K562 (cell line): ENCODE measurements around the gene SCAMP2.

Source experiments
- JUNB ChIP-seq: fragments of 450-650 bp; formaldehyde crosslinking; conservative IDR thresholded peaks from 2 replicates; pipeline ENCODE4 v1.4.0; 2020; ENCODE audit warnings: mild to moderate bottlenecking
- RBFOX2 ChIP-seq: fragments of 200-400 bp; formaldehyde crosslinking; IDR thresholded peaks from 2 replicates; pipeline ENCODE4 v1.6.1; 2017; ENCODE audit warnings: low read depth, mild to moderate bottlenecking, low read length, moderate library complexity
- SP1 ChIP-seq: sonication (generic); formaldehyde crosslinking; IDR thresholded peaks from 2 replicates; pipeline ENCODE4 v1.8.1; 2022; ENCODE audit warnings: mild to moderate bottlenecking, missing genetic modification reagents
- ZNF274 ChIP-seq: IDR thresholded peaks from 2 replicates; pipeline ENCODE4 v1.6.1; 2011; ENCODE audit warnings: low read depth, mild to moderate bottlenecking, low read length, moderate library complexity, borderline replicate concordance
- TF ChIP-seq, protein P1 (sequence below): sonication (generic); formaldehyde crosslinking; IDR thresholded peaks from 2 replicates; pipeline ENCODE4 v1.8.1; 2023; ENCODE audit warnings: mild to moderate bottlenecking, missing genetic modification reagents, moderate library complexity
- TF ChIP-seq, protein P2 (sequence below), 3 experiments: IDR thresholded peaks in 2 of 3; conservative IDR thresholded peaks in 1 of 3; 2 replicates each; pipeline ENCODE4 v1.5.1; 2011 to 2012; ENCODE audit warnings: low read length in 3 of 3, mild to moderate bottlenecking in 3 of 3, control low read depth in 2 of 3, improper control_type of control experiment in 1 of 3, inconsistent platforms in 1 of 3, low read depth in 1 of 3, mixed read lengths in 1 of 3, moderate library complexity in 1 of 3; ENCODE audit not compliant: insufficient read depth in 2 of 3
- TF ChIP-seq, protein P3 (sequence below): sonication (generic); formaldehyde crosslinking; IDR thresholded peaks from 2 replicates; pipeline ENCODE4 v1.8.1; 2023; ENCODE audit warnings: mild to moderate bottlenecking, missing genetic modification reagents

DNA sequence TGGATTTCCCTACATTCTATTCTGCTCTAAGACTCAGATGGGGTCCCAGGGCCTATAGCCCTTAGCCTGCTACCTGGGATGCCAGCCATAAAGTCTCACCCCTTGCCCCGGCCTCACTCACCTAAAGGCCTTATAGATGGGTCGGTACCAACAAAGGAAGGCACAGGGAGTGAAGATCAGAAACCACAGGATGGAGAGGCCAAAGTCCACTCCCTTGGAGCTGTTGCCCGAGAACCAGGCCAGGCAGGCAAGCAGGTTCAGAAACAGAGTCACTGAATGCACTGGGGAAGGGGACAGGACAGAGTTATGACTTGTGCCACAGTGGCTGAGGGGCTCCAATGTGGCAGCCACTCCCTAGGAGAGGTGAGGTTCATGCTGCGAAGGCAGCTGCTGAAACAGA lies 22.8 kb downstream of the SCAMP2 start:
- TF ChIP-seq SP1 (no peak), ZNF274 (no peak), RBFOX2 (no peak), JUNB (CRISPR knock-in tag) (no peak)
- TF ChIP-seq, protein P1, sequence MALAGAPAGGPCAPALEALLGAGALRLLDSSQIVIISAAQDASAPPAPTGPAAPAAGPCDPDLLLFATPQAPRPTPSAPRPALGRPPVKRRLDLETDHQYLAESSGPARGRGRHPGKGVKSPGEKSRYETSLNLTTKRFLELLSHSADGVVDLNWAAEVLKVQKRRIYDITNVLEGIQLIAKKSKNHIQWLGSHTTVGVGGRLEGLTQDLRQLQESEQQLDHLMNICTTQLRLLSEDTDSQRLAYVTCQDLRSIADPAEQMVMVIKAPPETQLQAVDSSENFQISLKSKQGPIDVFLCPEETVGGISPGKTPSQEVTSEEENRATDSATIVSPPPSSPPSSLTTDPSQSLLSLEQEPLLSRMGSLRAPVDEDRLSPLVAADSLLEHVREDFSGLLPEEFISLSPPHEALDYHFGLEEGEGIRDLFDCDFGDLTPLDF (CRISPR knock-in tag) = no peak
- TF ChIP-seq, protein P2, sequence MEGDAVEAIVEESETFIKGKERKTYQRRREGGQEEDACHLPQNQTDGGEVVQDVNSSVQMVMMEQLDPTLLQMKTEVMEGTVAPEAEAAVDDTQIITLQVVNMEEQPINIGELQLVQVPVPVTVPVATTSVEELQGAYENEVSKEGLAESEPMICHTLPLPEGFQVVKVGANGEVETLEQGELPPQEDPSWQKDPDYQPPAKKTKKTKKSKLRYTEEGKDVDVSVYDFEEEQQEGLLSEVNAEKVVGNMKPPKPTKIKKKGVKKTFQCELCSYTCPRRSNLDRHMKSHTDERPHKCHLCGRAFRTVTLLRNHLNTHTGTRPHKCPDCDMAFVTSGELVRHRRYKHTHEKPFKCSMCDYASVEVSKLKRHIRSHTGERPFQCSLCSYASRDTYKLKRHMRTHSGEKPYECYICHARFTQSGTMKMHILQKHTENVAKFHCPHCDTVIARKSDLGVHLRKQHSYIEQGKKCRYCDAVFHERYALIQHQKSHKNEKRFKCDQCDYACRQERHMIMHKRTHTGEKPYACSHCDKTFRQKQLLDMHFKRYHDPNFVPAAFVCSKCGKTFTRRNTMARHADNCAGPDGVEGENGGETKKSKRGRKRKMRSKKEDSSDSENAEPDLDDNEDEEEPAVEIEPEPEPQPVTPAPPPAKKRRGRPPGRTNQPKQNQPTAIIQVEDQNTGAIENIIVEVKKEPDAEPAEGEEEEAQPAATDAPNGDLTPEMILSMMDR (IDR thresholded peaks at IDR 0.05 in 2 of 3, conservative IDR thresholded peaks at IDR 0.05 in 1 of 3; ENCODE audit: insufficient read depth in 2 of 3, low read depth in 1 of 3, low read length in 3 of 3) = no peak
- TF ChIP-seq, protein P3, sequence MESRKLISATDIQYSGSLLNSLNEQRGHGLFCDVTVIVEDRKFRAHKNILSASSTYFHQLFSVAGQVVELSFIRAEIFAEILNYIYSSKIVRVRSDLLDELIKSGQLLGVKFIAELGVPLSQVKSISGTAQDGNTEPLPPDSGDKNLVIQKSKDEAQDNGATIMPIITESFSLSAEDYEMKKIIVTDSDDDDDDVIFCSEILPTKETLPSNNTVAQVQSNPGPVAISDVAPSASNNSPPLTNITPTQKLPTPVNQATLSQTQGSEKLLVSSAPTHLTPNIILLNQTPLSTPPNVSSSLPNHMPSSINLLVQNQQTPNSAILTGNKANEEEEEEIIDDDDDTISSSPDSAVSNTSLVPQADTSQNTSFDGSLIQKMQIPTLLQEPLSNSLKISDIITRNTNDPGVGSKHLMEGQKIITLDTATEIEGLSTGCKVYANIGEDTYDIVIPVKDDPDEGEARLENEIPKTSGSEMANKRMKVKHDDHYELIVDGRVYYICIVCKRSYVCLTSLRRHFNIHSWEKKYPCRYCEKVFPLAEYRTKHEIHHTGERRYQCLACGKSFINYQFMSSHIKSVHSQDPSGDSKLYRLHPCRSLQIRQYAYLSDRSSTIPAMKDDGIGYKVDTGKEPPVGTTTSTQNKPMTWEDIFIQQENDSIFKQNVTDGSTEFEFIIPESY (CRISPR knock-in tag) = no peak
